HCT116 (cell line): ENCODE data around the gene ALX4.

Experiments
- ELF1 ChIP-seq: IDR thresholded peaks from 2 replicates; pipeline ENCODE4 v1.6.1; 2012; ENCODE audit warnings: low read depth, borderline replicate concordance
- JUND ChIP-seq: IDR thresholded peaks from 2 replicates; pipeline ENCODE4 v1.6.1; 2012
- POLR2A ChIP-seq: IDR thresholded peaks from 2 replicates; pipeline ENCODE4 v1.7.0; 2011; ENCODE audit warnings: borderline replicate concordance; ENCODE audit not compliant: insufficient read depth, insufficient read length; ENCODE audit errors: extremely low read depth
- POLR2AphosphoS5 ChIP-seq: IDR thresholded peaks from 2 replicates; pipeline ENCODE4 v1.6.1; 2011; ENCODE audit warnings: mild to moderate bottlenecking, low read depth, low read length, moderate library complexity
- RAD21 ChIP-seq: IDR thresholded peaks from 2 replicates; pipeline ENCODE4 v1.6.1; 2012; ENCODE audit warnings: low read depth, mild to moderate bottlenecking
- SIN3A ChIP-seq: IDR thresholded peaks from 2 replicates; pipeline ENCODE4 v1.6.1; 2012; ENCODE audit warnings: low read depth
- SRF ChIP-seq: IDR thresholded peaks from 2 replicates; pipeline ENCODE4 v1.6.1; 2012; ENCODE audit warnings: low read depth
- ZNF274 ChIP-seq: fragments of 200-500 bp; sonication (Bioruptor generic); IDR thresholded peaks from 2 replicates; pipeline ENCODE4 v1.6.1; 2014; ENCODE audit warnings: mild to moderate bottlenecking, low read depth, low read length, inconsistent platforms
- TF ChIP-seq, protein P1 (sequence below), 3 experiments: fragments of 200-600 bp in 1 of 3; sonication (generic) in 1 of 3; IDR thresholded peaks in 2 of 3; conservative IDR thresholded peaks in 1 of 3; 2 replicates each; pipeline ENCODE4 v1.5.1; 2012 to 2017; ENCODE audit warnings: low read depth in 2 of 3, low read length in 2 of 3, antibody characterized with exemption in 1 of 3, borderline replicate concordance in 1 of 3, control low read depth in 1 of 3, mild to moderate bottlenecking in 1 of 3, mixed read lengths in 1 of 3, mixed run types in 1 of 3, moderate library complexity in 1 of 3; ENCODE audit not compliant: insufficient read depth in 1 of 3

DNA sequence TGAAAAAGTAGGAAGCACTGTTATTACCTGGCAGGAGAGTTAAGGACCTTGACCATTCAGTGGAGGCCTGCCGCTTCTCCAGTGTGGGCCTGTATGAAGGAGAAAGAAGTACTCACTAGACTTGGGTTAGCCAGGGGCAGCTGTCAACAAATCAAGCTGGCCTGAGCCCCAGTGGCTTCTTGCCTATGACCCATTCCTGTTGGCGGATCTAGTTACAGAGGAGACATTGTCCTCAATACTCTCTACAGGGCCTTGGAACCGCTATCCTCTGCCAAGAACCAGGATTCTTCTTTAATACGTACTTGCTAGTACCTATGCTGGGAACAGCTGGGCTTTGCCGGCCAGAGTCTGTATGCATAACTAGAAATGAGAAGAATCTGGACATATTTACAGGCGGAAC lies 68.1 kb downstream of the ALX4 start:
- TF ChIP-seq, protein P1, sequence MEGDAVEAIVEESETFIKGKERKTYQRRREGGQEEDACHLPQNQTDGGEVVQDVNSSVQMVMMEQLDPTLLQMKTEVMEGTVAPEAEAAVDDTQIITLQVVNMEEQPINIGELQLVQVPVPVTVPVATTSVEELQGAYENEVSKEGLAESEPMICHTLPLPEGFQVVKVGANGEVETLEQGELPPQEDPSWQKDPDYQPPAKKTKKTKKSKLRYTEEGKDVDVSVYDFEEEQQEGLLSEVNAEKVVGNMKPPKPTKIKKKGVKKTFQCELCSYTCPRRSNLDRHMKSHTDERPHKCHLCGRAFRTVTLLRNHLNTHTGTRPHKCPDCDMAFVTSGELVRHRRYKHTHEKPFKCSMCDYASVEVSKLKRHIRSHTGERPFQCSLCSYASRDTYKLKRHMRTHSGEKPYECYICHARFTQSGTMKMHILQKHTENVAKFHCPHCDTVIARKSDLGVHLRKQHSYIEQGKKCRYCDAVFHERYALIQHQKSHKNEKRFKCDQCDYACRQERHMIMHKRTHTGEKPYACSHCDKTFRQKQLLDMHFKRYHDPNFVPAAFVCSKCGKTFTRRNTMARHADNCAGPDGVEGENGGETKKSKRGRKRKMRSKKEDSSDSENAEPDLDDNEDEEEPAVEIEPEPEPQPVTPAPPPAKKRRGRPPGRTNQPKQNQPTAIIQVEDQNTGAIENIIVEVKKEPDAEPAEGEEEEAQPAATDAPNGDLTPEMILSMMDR (IDR thresholded peaks at IDR 0.05 in 2 of 3, conservative IDR thresholded peaks at IDR 0.05 in 1 of 3; ENCODE audit: borderline replicate concordance in 1 of 3, insufficient read depth in 1 of 3, low read depth in 2 of 3, low read length in 2 of 3) = no peak
- no peak for TF ChIP-seq POLR2A
- no peak for TF ChIP-seq ZNF274
- TF ChIP-seq POLR2AphosphoS5 = no peak
- TF ChIP-seq RAD21 = no peak
- TF ChIP-seq ELF1 = no peak
- no peak for TF ChIP-seq SRF
- no peak for TF ChIP-seq SIN3A
- no peak for TF ChIP-seq JUND
